DND-41 (cell line): ENCODE results near the gene CABP4.

Experiments used
- EZH2 ChIP-seq: IDR thresholded peaks from 3 replicates; pipeline ENCODE4 v1.6.1; 2012; ENCODE audit warnings: borderline replicate concordance, low read depth, mild to moderate bottlenecking, moderate library complexity, low read length, inconsistent platforms; ENCODE audit not compliant: severe bottlenecking
- TF ChIP-seq, protein P1 (sequence below): IDR thresholded peaks from 2 replicates; pipeline ENCODE4 v1.5.1; 2012; ENCODE audit warnings: borderline replicate concordance, low read length, moderate library complexity, mild to moderate bottlenecking; ENCODE audit not compliant: poor library complexity, severe bottlenecking; ENCODE audit errors: extremely low read depth

DNA sequence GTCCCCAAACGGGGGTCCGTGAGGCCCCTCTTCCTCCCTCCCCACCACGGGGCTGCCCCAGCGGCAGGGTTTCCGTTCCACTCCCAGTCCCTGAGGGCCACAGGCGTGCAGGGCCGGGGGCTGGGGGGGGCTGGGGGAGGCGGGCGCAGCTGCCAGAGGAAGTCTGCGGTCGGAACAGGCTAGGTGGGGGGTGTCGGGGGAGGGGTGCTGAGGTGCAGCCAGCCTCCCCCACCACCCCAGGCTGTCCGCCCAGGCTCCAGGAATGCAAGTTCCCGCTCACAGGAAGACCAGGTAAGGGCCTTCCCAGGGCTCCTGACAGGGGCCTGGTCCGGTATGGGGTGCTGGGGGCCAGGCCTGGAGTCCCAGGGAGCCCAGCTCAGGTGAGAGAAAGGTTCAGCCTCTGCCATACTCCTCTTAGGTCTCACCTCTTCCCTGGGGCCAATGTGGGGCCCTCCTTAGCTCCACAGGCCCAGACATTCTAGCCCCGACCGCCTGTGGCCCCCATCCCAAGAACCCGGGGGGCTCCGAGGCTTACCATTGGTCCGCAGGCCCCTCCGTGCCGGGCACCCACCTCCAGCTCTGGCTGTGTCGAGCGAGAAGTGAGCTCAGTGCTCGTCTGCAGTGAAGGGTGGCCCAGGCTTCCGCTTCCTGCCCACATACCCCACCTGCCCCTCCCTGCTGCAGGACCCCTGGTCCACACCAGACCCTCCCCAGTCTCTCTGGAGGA is 17.9 kb upstream of the CABP4 start, which contains the start of gene PTPRCAP:
- TF ChIP-seq, protein P1, sequence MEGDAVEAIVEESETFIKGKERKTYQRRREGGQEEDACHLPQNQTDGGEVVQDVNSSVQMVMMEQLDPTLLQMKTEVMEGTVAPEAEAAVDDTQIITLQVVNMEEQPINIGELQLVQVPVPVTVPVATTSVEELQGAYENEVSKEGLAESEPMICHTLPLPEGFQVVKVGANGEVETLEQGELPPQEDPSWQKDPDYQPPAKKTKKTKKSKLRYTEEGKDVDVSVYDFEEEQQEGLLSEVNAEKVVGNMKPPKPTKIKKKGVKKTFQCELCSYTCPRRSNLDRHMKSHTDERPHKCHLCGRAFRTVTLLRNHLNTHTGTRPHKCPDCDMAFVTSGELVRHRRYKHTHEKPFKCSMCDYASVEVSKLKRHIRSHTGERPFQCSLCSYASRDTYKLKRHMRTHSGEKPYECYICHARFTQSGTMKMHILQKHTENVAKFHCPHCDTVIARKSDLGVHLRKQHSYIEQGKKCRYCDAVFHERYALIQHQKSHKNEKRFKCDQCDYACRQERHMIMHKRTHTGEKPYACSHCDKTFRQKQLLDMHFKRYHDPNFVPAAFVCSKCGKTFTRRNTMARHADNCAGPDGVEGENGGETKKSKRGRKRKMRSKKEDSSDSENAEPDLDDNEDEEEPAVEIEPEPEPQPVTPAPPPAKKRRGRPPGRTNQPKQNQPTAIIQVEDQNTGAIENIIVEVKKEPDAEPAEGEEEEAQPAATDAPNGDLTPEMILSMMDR, result no peak
- TF ChIP-seq EZH2, result no peak
